ENCODE results near the gene ZNF532.

DNA sequence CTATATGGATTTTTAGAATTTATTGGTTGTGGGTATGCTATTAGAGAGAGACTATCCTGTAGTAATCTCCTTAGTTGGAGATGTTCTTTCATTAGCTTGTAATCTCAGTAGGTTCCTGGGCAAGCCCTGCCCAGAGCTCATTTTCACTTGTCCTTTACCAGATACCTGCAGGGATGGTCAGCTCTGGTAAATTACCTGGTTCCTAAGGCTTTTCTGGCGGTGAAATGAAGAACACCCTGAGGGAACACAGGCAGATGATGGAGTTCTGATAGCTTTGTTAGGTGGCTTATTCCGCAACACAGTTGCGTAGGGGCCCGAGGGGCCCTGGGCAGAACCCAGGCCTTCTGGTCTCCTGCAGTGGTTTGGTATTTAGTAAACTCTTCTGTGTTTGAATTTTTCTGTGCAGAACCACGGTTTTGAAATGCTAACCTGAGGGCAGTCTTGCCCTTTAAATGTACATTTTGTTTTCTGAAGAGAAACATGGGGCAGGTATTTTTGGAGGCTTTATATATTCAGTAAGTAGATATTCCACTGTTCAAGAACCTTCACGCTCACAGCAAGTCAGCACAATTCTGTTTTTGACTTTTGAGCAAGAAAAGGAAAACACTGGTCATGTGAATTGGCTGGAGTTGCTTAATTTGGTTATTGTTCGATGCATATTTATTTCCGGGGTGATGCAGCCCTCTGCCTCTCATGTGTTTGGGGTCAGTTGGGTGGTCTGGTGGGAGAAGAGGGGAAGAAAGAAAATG is 22.4 kb downstream of the ZNF532 start:
- TF ChIP-seq, protein P1, sequence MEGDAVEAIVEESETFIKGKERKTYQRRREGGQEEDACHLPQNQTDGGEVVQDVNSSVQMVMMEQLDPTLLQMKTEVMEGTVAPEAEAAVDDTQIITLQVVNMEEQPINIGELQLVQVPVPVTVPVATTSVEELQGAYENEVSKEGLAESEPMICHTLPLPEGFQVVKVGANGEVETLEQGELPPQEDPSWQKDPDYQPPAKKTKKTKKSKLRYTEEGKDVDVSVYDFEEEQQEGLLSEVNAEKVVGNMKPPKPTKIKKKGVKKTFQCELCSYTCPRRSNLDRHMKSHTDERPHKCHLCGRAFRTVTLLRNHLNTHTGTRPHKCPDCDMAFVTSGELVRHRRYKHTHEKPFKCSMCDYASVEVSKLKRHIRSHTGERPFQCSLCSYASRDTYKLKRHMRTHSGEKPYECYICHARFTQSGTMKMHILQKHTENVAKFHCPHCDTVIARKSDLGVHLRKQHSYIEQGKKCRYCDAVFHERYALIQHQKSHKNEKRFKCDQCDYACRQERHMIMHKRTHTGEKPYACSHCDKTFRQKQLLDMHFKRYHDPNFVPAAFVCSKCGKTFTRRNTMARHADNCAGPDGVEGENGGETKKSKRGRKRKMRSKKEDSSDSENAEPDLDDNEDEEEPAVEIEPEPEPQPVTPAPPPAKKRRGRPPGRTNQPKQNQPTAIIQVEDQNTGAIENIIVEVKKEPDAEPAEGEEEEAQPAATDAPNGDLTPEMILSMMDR (conservative IDR thresholded peaks at IDR 0.05 in 1 of 2, IDR thresholded peaks at IDR 0.05 in 1 of 2; ENCODE audit: extremely low read depth in 1 of 2, insufficient read depth in 1 of 2, low read depth in 1 of 2, low read length in 2 of 2), result no peak
- no peak for TF ChIP-seq EZH2 (IDR thresholded peaks at IDR 0.05; ENCODE audit: borderline replicate concordance, low read length)
